Ureter (tissue), 1 donor: Measurements from ENCODE around the gene TTC4. TPM values are rescaled to one million over a fixed set of nuclear protein-coding genes. Genes with fewer than 3 reads are reported as not detected.

Experiments used
- DNase-seq: peaks from one replicate; pipeline ENCODE4 v3.0.0-alpha.2; 2020; ENCODE audit warnings: low spot score
- total RNA-seq: library from RNA; stranded (reverse); gene quantifications from one replicate; pipeline ENCODE4 v1.2.4, GENCODE V29; 2023
- donor health status: DM: yes; HTN: yes; CAD: no.

TTC4 gene
- total RNA-seq, 1 donor from 2014 or later, result 24.8 TPM

DNA sequence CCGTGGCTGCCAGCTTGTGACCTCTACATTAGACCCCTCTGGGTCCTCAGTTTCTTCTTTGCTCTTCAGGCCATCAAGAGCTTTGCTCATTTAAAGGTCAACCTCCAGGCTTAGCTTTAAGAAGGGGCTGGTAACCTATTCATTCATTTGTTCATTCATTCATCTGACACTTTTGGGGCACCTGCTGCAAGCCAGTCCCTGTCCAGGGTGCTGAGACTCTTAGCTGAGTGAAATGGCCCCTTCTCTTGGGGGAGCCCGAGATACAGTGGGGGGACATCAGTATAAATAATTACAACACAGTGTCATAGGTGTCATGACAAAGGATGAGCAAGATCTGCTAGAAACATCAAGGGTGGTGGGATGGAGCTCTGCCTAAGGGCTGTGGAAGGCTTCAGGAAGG lies 10.5 kb upstream of the TTC4 start:
- DNase-seq, result no peak

DNA sequence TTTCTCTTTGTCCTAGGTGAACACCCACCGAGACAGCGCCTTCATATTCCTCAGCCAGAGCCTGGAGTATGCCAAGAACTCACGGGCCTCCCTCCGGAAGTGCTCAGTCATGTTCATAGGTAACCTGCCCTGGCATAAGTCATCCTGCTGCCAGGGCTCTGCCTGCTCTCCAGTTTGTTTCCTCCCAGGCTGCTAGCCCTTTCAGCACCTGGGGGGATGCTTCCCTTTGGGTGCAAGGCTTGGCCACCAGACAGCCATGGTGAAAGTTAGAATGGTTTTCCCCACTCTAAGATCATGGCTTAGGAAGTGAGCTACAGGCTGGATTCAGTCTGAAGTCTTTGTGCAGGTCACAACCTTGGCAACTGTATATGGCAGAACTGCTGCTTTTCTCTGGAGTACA lies 9.2 kb upstream of the TTC4 start:
- no peak for DNase-seq

DNA sequence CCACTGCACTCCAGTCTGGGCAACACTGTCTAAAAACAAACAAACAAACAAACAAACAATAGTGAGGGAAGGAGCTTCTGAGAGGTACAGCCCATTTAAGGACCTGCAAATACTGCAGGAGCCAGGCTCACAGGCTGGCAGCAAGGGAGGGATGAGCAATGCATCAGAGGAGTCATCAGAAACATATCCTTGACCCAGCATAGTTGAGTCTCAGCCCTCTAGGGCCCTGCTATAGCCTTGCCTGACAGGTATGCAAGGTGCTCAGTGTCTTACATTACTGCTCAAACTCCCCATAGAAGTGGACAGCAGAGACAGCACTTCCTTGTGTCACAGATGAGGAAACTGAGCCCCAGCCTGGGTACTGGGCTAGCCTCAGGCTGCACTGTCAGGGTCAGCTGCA lies 7.3 kb upstream of the TTC4 start:
- DNase-seq, result no peak

DNA sequence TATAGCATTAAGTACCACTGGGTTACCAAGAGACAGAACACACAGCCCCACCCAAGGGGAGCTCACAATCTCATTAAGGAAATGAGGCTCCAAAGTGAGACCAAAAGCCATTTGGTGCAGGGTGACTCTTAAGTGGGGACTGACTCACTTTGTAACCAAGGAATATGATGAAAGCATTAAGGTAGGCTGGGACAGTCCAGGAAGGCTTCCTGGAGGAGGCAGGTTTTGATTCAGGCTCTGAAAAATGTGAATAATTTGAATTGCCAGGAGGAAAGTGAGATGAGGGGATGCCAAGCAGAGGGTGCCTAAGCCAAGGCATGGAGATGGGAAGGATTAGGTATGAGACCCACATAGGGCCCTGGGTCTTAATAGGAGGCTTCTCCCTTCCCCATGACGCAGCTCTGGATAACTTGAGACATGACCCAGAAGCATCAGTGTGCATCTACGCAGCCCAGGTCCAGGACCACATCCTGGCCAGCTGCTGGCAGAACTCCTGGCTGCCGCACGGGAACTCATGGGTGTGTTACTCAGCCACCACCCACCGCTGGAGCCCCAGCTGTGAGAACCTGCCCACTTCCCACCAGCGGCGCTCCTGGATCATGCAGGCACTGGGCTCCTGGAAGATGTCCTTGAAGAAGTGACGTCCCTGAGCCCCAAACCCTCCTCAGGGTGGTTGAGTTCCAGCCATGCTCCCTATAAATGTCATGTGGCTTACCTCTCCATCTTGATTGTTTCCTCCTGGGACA lies 5.9 kb upstream of the TTC4 start:
- DNase-seq, result no peak

DNA sequence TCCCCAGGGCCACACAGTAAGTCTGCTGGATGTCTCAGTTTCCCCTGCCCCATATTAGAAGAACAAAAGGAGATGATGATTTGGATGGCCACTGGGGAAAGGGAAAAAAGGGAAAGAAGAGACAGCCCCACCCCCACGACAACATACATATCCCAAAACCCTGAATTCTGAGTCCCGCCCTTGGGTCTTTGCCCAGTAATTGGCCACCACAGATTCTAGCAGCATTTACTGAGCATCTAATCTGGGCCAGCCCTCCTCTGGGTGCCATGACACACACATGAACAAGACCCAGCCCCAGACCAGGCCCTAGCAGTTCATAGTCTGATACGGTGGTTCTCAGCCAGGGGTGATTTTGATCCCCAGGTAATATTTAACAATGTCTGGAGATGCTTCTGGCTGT lies 5.2 kb upstream of the TTC4 start:
- no peak for DNase-seq

DNA sequence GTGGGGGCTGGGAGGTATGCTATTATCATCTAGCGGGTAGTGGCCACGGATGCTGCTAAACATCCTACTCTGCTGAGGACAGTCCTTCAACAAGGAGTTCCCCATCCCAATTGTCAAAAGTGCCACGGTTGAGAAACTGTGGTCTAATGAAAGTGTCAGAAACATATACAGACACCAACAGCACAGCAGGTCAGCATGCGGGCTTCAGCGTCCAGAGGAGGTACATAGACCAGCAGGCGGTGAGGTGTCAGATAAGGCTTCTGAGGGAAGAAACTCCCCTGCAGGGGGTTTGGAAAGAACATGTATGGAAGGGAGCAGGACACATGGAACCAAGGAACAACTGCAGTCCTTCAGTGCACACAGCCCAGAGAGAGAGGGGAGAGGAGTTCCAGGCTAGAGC lies 4.8 kb upstream of the TTC4 start:
- no peak for DNase-seq

DNA sequence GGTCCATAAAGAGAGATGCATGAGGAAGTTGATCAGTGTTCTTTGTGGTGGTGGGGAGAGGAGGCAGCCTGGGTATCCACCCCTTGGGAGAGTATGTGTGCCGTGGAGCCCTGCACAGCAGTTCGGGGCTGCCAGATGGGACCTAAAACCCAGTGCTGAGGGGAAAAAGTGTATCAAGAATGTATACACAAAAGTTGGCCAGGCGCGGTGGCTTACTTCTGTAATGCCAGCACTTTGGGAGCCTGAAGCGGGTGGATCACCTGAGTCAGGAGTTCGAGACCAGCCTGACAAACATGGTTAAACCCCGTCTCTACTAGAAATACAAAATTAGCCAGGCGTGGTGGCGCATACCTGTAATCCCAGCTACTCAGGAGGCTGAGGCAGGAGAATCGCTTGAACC lies 4.1 kb upstream of the TTC4 start:
- DNase-seq, result no peak

DNA sequence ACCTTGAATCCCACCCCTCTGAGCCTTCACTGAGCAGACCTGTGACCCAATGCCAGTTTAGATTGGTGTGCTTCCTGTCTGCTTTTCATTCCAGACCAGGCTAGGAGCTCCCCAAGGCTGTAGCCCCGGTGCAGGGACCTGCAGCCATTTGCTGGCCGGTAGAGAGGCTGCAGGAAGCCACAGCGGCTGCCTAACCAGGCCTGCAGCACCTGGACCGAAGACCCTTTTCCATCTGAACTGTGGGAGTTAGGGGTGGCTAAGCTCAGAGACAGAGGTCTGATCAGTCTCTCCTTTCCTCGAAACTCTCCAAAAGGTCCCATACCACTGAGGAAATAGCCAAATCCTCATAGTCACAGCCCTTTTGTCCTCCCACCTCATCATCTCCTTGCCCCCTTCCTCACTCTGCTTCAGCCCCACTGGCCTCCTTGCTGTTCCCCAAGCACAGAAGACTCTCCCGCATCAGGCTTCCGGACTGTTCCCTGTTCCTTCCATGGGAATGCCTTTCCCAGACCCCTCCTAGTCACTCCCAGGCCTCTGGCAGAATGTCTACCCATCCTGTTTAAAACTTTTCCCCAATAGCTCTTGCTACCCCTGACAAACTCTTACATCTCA lies 674 bp upstream of the TTC4 start:
- DNase-seq, result no peak

DNA sequence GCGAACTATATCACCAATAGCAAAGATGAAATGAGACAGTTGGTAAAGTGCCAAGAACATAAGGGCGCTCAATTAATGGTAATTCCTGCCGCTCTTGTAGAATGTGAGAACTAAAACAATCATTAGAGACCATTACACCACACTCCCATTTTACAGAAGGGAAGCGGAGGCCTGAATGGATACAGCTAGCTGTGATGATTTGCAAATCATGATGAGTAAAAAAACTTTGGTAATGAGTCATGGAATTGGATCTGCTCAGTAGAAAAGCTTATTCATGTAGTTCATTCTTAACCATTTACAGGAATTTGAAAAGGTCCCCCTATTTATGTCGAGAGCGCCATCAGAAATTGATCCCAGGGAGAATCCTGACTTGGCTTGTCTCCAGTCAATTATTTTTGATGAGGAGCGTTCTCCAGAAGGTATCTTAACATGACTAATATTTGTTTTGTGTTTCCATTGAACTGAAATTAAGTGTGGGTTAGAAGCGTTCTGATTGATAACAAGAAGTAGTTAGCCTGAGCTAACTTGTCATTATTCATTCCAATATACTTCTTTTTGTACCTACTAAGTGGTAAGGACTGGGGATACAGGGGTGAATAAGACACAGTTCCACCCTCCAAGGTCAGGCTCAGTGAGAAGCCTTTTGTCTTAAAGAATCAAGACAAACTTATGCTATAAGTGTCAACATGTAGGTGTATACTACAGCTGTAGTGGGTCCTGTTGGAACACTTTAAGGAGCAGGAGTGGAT lies 812 bp downstream of the TTC4 start:
- no peak for DNase-seq

DNA sequence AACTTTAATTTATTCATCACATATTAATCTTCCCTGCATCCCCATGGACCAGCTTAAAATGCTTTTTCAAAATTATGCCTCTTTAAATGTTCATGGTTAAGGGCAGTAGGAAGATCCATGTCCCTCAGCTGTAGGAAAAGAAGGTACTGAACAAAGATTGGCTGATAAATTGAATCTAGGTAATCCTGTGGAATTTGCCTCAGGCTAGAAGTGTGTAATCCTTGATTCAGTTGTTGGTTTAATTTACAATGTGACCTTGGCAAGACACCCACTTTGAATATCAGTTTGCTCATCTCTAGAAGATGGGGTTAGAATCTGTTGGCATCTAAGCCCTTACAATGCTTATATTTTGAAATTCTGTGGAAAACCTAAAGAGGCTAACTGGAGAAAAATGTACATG lies 6.1 kb downstream of the TTC4 start:
- DNase-seq, result no peak

DNA sequence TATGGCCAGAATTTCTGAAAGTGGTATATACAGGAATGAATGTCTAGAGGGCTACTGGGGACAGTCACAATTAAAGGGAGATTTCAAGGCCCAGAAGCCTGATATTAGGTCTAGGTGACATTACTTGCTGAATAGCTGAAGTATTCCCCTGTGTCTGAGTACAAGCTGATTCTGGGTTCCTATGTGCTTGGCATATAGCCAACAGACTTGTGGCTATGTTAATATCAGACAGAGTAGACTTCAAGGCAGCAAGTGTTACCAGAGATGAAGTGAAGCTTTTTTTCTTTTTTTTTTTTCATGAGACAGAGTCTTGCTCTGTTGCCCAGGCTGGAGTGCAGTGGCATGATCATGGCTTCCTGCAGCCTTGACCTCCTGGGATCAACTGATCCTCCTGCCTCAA lies 8.3 kb downstream of the TTC4 start:
- DNase-seq, result no peak

DNA sequence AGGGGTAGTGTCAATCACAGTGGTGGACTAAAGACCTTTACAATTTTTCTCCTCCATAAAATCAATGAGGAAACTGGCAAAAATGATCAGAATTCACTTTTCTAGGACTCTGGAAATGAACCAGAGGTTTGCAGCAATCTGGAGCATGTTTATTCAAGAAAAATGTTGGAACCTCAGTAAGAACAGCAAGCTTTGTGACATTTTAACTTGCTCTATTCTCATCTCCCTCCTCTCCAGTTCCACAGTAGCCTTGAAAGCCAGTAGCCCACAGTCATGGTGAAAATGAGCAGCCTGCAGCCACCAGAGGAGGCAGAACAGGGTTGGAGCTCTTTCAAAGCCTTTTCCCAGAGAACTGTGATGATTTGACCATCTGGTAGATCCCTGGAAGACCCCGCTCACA lies 9.1 kb downstream of the TTC4 start:
- DNase-seq, result no peak

DNA sequence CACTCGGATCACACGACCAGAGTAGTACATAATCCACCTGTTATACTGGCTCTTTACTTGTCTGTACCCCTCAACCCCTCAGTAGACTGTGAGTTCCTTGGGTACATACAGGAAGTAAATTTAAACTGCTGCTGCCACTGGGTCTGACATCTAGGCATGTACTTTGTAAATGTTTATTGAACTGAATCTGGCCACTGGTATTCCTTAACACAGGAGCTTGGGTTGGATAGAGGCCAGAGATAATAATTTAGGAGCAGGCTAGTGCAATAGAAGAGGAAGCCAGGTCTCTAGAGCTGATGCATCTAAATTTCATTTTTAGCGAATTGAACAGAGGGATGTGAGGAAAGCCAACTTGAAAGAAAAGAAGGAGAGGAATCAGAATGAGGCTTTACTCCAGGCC lies 12.4 kb downstream of the TTC4 start:
- no peak for DNase-seq

DNA sequence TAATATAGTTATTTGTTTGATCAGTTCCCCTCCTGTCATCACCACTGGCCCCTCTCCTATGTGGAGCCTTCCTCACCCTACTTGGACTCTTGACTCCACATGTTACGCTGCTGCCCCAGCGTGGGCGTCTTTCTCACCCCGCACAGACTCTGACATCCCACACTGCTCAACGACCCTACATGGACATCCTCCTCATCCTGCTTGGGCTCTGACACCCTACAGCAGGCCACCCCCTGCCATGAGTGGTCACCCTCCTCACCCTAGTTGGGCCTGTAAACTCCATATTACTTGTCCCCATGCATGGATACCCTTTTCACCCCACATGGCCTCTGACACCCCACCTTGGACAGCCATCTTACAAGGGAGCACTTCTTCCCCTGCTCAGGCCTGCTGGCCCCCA lies 21.0 kb downstream of the TTC4 start:
- no peak for DNase-seq

DNA sequence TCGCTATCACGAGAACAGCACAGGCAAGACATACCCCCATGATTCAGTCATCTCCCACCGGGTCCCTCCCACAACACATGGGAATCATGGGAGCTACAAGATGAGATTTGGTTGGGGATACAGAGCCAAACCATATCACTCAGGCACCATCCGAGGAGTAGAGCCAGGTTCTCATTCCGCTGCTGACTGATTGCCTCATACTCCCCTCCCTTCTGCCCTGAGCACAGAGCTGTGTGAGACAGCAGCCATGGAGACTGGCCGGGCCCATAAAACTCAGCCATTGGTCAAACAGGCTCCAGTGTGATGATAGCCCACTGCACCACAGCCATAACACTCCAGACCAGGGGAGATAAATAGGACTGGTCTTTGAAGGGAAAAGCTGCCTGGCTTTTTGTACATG lies 22.6 kb downstream of the TTC4 start:
- DNase-seq, result no peak

DNA sequence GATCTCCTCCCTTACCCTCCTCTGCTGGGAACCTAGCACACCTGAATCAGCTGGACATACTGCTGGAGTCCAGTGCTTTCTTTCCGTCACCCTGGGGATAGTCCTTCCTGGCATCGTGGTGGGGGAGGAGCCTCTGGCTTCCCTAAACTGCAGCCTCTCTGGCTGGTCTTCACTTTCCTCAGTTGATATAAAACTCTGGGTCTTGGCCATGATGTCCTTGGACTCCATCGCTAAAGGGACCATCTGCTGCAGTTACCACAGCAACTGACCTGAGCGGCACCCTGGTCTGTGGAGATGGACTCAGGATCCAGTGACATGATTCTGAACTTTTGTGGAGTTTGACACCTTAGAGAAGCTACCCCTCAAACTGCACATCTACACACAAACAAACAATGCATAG lies 25.9 kb downstream of the TTC4 start:
- no peak for DNase-seq

DNA sequence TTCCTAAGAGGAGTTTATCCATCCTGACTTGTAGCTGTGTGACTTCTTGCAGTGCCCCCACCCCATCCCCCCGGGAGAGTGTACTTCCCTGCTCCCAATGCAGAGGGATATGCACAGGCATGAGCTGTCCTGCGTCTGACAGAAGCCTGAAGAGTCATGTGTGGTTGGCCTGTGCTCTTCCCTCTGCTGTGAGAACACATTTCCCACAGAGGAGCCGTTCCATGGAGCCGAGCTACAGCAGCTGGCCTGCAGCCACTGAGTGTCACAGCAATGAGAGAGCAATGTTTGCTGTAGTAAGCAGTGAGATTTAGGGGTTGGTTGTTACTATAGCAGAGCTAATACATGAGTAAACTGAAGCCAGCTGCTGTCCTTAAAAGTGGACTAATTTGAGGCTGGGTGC lies 26.6 kb downstream of the TTC4 start:
- no peak for DNase-seq

DNA sequence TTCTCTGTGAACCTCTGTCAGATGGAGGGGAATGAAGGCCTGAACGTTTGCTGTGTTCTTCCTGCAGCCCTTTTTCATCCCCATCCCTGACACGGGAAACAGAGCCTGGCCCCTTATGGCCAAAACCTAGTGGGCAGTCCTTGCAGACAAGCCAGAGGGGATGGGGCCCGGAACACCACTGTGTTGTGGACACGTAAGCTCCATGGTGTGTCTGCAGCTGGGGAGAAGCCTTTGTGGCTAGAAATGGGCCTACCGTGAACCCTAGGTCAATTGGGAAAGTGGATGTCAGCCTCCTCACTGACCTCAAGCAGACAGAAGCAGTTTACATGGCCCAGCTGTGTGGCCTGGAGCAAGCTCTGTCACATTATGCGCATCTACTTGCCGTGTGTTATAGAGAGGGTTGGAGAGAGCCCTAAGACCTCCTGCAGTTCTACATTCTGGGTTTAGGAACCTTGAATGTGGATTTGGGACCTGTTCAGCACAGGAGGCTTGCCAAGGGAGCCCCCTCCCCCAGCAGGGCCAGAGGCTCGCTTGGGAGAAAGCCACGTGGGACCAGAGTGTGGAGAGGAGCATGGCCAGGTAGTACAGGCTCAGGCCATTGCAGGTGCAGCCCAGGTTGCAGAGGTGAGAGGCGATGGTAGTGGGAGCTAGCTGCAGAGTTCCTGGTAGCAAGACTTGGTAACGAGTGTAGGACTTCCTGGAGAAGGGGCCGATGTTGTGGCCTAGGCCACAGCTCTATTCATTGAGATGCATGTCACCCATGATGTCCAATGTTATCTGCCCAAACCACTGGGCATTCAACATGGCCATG lies 28.0 kb downstream of the TTC4 start:
- DNase-seq, result no peak

DNA sequence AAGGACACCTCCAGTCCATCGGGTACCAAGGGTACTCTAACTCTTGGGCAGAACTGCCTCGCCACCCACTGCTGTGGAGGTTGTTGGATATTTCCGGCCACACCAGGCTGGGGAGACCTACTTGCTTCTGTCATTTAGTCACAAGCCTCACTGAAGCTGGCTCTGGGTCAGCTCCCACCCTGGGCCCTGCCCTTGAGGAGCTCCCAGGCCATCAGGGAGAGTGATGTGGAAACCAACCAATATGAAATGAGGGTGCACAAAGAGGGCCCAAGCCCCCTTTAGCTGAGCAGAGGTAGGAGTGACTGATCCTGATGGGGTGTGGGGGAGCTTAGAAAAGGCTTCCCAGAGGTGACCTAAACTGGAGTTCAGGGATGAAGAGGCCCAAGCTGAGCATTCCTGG lies 29.0 kb downstream of the TTC4 start:
- DNase-seq, result no peak

DNA sequence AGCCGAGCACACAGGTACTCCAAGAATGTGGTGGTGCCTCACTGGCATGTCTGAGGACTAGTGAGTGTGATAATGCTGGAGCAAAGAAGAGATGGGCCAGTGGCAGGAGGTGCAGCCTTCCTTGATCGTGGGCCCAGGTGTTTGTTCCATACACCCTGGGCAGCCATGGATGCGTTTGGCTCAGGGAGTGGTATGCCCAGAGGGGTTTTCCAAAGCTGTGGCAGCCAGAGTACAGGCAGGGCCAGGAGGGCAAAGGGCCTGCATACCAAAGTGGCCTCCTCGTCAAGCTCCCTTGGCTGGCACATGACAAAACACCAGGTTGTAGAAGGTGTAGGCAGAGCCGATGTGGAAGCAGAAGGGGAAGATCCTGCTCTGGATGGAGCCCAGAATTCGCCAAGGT lies 29.6 kb downstream of the TTC4 start:
- no peak for DNase-seq

DNA sequence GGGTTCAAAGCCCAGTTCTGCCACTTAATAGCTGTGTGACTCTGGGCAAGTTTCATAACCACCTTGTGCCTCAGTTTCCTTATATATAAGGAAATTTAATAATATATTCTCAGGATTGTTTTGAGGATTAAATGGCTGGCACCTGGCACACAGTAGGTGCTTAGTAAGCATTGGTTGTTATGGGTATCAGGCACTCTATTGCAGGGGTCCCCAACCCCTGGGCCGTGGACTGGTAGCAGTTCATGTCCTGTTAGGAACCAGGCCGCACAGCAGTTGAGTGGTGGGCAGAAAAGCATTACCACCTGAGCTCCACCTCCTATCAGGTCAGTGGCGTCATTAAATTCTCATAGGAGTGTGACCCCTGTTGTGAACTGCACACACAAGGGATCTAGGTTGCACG lies 30.2 kb downstream of the TTC4 start:
- DNase-seq, result no peak

DNA sequence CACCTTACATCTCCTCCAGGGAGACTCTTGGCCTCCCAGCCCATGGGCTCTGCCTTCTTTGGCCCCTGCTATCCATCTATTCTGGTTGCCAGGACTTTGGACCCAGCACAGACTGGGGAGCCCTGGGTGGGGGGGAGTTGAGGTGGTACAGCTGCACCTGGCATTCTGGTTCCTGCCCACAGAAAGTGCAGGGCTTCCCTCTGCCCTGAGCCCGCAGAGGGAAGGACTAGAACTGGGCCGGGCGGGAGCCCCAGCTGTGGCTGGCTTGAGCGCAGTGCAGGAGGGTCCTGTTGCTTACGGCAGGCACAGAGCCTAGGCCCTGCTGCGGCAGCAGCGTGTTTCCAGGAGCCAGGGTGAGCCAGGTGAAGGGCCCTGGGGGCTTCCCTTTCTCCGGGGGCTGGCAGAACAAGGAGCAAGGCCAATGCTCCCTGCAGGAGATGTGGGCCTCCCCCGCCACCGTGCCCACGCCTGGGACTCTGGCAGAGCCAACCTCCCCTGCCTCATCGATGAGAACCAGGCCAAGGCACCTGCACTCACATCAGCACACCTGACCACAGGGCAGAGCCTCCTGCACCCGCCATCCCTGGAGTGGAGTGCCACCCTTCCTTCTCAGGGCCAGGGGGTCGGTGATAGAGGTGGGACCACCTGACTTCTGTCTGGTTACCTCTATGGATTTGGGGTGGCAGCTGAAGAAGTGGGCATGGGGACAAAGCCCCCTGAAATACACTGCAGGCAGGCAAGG lies 32.6 kb downstream of the TTC4 start:
- DNase-seq, result no peak
